SK-N-MC (cell line): Measurements from ENCODE around the gene KCNH3.

Experiments
- DNase-seq: peaks from one replicate; pipeline ENCODE4 v3.0.0-alpha.2; 2011; ENCODE audit warnings: low read depth, low spot score
- H3K27ac ChIP-seq: fragments of 200-600 bp; sonication (generic); 2 replicates; pipeline ENCODE4 v1.5.1; 2016; ENCODE audit warnings: mixed run types
- H3K36me3 ChIP-seq: fragments of 200-600 bp; sonication (generic); 2 replicates; pipeline ENCODE4 v1.6.1; 2017; ENCODE audit warnings: antibody characterized with exemption, low read length, mixed read lengths; ENCODE audit not compliant: insufficient read depth
- H3K4me3 ChIP-seq: fragments of 200-600 bp; sonication (generic); 2 replicates; pipeline ENCODE4 v1.5.1; 2016
- H3K9ac ChIP-seq: fragments of 200-600 bp; sonication (generic); 2 replicates; pipeline ENCODE4 v1.8.0; 2017; ENCODE audit warnings: mixed run types, mixed read lengths; ENCODE audit not compliant: insufficient read length
- H3K9me3 ChIP-seq: fragments of 200-600 bp; sonication (generic); 2 replicates; pipeline ENCODE4 v1.6.1; 2017; ENCODE audit warnings: low read depth, mild to moderate bottlenecking, antibody characterized with exemption, low read length, moderate library complexity, mixed read lengths
- EZH2 ChIP-seq: fragments of 200-600 bp; sonication (generic); IDR thresholded peaks from one replicate; pipeline ENCODE4 v1.6.1; 2017; ENCODE audit warnings: antibody characterized with exemption
- FOXP2 ChIP-seq: optimal IDR thresholded peaks from 2 replicates; pipeline ENCODE3; 2011; ENCODE audit warnings: mild to moderate bottlenecking, moderate library complexity; ENCODE audit not compliant: insufficient read depth; ENCODE audit errors: extremely low read length, control extremely low read depth
- POLR2AphosphoS5 ChIP-seq: IDR thresholded peaks from 2 replicates; pipeline ENCODE4 v1.6.1; 2012; ENCODE audit warnings: mild to moderate bottlenecking, low read depth, low read length, borderline replicate concordance

The KCNH3 gene

DNA sequence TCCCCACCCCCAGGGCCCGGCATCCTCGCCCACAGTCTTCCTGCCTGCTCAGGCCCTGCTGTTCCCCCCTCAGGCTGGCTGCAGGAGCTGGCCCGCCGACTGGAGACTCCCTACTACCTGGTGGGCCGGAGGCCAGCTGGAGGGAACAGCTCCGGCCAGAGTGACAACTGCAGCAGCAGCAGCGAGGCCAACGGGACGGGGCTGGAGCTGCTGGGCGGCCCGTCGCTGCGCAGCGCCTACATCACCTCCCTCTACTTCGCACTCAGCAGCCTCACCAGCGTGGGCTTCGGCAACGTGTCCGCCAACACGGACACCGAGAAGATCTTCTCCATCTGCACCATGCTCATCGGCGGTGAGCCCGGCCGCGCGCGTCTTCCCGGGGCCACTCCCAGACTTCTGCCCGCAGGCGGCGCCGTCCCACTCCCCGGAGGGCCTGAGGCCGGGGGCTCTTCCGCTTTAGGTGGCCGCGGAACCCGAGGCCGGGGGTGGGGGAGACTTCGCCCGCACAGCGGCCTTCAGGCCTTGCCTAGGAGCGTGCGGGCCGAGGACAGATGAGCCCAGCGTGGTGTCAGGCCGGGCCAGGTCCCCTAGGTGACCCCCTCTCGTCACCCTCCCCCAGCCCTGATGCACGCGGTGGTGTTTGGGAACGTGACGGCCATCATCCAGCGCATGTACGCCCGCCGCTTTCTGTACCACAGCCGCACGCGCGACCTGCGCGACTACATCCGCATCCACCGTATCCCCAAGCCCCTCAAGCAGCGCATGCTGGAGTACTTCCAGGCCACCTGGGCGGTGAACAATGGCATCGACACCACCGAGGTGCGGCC, 10.2 kb downstream of the KCNH3 start:
- H3K9me3 ChIP-seq = no peaks in the 10 kb centered on the region
- H3K9ac ChIP-seq = no peak overlapping the region
- no peaks in the 10 kb centered on the region for H3K36me3 ChIP-seq
- DNase-seq = no peak
- H3K27ac ChIP-seq = no peak overlapping the region
- TF ChIP-seq FOXP2 (no peak), POLR2AphosphoS5 (no peak), EZH2 (no peak)
- H3K4me3 ChIP-seq = no peak overlapping the region

DNA sequence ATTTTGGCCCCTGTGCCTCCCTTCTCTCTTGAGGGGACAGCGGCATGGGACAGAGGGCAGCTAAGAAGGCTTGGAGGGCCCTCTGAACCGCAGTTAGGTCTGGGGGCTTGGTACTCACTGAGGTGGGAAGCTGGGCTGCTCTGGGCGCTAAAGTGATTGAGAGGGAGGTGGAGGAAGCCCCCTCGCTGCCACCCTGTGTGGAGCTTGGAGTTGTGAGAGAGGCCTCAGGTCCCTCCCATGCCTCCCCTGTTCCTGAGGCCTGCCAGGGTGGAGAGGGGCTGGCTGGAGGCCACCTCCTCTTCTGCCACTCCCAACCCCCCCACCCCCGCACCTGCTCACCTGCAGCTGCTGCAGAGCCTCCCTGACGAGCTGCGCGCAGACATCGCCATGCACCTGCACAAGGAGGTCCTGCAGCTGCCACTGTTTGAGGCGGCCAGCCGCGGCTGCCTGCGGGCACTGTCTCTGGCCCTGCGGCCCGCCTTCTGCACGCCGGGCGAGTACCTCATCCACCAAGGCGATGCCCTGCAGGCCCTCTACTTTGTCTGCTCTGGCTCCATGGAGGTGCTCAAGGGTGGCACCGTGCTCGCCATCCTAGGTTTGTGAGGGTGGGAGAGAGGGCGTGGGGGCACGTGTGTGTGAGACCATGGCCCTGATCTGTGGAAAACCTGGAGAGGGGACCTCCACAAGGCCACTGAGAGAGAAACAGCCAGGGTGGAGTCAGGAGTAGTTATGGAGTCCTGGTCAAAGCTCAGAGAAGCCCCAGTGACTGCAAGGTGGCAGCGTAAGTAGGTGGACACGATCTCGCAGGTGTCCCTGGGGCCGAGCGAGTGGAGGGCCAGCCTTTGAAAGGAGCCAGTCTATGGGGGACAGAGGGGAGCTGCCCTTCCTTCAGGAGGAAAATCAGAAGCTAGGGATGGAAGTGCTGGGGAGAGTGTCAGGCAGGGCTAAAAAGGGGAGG, 11.2 kb downstream of the KCNH3 start:
- TF ChIP-seq EZH2 = no peak
- TF ChIP-seq FOXP2 = no peak
- no peak for TF ChIP-seq POLR2AphosphoS5
- Histone ChIP-seq H3K9ac (no peak overlapping the region), H3K36me3 (no peaks in the 10 kb centered on the region), H3K4me3 (no peak overlapping the region), H3K9me3 (no peaks in the 10 kb centered on the region), H3K27ac (no peak overlapping the region)
- DNase-seq = no peak

DNA sequence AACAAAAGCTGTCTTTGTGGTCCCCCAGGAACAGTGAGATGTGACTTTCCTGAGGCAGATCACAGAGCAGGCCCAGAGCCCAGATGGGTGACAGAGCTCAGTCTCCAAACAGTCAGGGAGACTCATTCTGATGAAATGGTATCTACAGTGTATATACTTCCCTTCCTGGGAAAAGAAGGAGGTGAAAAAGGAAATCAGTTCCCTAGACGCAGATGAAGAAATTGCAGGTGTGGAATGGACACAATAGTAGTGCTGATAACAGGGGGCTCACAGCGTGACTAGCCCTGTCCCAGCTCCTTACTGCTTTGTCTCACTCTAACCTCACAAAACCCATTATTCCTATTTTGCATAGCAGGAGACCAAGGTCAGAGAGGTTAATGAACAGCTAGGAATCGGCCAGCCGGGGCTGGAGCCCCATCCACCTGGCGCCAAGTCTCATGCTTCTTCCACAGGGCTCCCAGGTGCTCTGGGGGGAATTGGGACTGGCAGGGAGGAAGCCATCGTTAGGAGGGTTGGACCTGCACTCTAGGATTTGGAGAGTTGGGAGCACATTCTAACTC, 11.9 kb downstream of the KCNH3 start:
- Histone ChIP-seq H3K27ac (no peak overlapping the region), H3K36me3 (no peaks in the 10 kb centered on the region), H3K9ac (no peak overlapping the region), H3K4me3 (no peak overlapping the region), H3K9me3 (no peaks in the 10 kb centered on the region)
- TF ChIP-seq POLR2AphosphoS5 = no peak
- TF ChIP-seq FOXP2 = no peak
- TF ChIP-seq EZH2 = no peak
- DNase-seq = no peak

DNA sequence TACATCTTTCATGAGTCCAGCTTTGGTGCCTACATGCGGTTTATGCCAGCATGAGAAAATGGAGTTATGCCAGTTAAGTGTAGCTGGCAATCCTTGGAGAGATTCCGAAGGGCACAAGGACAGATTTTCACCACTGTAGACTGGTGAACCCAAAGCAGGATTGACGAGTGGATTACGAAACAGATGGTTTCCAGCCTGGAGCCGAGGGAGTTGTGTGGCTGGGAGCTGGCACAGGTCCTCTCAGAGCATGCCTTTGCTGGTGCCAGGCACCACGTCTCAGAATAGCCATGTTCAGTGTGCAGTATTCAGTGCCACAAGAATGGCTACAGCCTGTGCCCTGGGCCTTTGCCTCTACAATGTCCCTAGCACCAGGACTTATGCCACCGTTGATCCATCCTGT, 13.2 kb downstream of the KCNH3 start:
- Histone ChIP-seq H3K4me3 (no peak overlapping the region), H3K36me3 (no peaks in the 10 kb centered on the region; the same call in 1 of the 2 replicates), H3K27ac (no peak overlapping the region), H3K9ac (no peak overlapping the region), H3K9me3 (no peaks in the 10 kb centered on the region)
- no peak for TF ChIP-seq POLR2AphosphoS5
- TF ChIP-seq FOXP2 = no peak
- TF ChIP-seq EZH2 = no peak
- DNase-seq = no peak

DNA sequence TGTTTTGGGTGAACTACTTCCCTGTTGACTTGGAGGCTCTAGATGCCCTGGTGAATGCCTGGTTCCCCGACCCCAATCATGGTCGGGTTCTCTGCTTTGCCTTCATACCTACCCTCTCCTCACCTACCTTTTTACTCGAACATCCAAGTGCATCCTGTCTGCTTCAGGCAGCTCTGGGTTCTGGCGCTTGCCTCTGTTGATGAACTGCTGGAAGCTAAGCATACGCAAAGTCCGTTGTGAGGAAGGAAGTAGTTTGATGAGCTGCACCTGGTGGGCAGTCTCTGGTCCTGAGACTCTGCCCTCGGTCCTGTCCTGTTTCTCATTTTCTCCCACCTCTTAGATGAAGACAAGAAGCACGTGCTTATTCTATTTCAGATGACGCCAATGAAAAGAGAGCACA, 13.6 kb downstream of the KCNH3 start:
- no peak overlapping the region for H3K9ac ChIP-seq
- DNase-seq = no peak

DNA sequence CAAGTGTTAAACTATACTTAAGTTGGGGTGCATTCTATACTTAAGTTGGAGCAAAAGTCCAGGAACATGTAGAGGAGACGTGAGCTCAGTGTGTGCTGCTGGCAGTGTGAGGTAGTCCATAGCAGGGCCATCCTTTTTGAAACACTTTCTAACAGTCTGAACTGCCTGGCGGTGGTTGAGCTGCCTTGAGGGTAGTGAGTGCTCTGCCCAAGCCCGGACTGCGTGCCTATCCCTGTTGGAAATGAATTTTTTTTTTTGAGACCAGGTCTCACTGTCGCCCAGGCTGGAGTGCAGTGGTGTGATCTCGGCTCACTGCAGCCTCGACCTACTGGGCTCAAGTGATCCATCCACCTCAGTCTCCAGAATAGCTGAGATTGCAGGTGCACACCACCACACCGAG, 14.1 kb downstream of the KCNH3 start:
- no peak for DNase-seq
- Histone ChIP-seq H3K9ac (no peak overlapping the region), H3K4me3 (no peak overlapping the region), H3K9me3 (no peaks in the 10 kb centered on the region), H3K27ac (no peak overlapping the region), H3K36me3 (peaks cover 5% of the 10 kb centered on the region; the same call in 1 of the 2 replicates)
- TF ChIP-seq POLR2AphosphoS5 (no peak), EZH2 (no peak), FOXP2 (no peak)

More for the DNA sequence above, 13.6 kb downstream of the KCNH3 start:
- Histone ChIP-seq H3K9me3 (no peaks in the 10 kb centered on the region), H3K27ac (no peak overlapping the region), H3K4me3 (no peak overlapping the region), H3K36me3 (no peaks in the 10 kb centered on the region; the same call in 1 of the 2 replicates)
- TF ChIP-seq EZH2 (no peak), FOXP2 (no peak), POLR2AphosphoS5 (no peak)

DNA sequence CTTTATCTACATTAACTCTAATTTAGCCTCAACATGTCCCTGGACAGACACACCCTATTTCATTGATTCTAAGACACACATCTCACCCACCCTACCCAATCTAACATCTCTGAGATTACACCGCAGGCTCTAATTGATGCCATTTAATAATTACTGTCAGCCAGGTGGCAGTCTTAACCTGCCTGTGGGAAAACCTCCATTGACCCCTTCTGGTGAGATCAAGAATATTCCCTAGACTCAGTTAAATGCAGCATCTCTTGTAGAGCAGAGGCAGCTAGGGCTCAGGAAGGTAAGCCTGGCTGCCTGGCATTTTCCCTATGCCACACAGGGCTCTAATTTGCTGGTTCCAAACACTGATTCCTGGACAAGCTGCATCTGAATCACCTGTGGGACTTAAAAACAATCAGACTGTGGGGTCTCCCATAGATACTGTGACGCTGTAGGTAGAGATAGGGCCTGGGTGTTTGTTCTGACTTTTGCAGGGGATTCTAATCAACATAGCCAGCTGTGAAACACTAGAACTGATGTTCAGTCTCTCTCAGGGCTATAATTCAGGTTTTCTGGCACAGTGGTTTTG, 14.8 kb downstream of the KCNH3 start:
- Histone ChIP-seq H3K36me3 (peaks cover 9% of the 10 kb centered on the region; the same call in 1 of the 2 replicates), H3K9me3 (no peaks in the 10 kb centered on the region), H3K27ac (no peak overlapping the region), H3K4me3 (no peak overlapping the region), H3K9ac (no peak overlapping the region)
- DNase-seq = no peak
- no peak for TF ChIP-seq POLR2AphosphoS5
- TF ChIP-seq EZH2 = no peak
- no peak for TF ChIP-seq FOXP2
